Endodermal cell (in vitro differentiated cells): ENCODE results near the gene MAST2. TPM values are rescaled to one million over a fixed set of nuclear protein-coding genes. Genes with fewer than 3 reads are reported as not detected.

Experiments
- DNase-seq: peaks from one replicate; pipeline ENCODE4 v3.0.0-alpha.2; 2017
- H3K27ac ChIP-seq: 2 replicates; pipeline ENCODE4 v1.5.1; 2013; ENCODE audit warnings: mild to moderate bottlenecking, low read depth, low read length, moderate library complexity
- H3K27me3 ChIP-seq: 2 replicates; pipeline ENCODE4 v1.6.1; 2013; ENCODE audit warnings: mild to moderate bottlenecking, low read length, moderate library complexity; ENCODE audit not compliant: insufficient read depth, control insufficient read depth, poor library complexity, severe bottlenecking
- H3K36me3 ChIP-seq: 2 replicates; pipeline ENCODE4 v1.7.0; 2013; ENCODE audit warnings: mild to moderate bottlenecking, low read length, moderate library complexity; ENCODE audit not compliant: control insufficient read depth, insufficient read depth
- H3K4me1 ChIP-seq: one replicate; pipeline ENCODE4 v1.7.0; 2013; ENCODE audit warnings: low read length; ENCODE audit not compliant: control insufficient read depth, insufficient read depth
- H3K4me3 ChIP-seq: 2 replicates; pipeline ENCODE4 v1.5.1; 2013; ENCODE audit warnings: mild to moderate bottlenecking, low read length, moderate library complexity
- H3K9ac ChIP-seq: 2 replicates; pipeline ENCODE4 v1.6.1; 2013; ENCODE audit warnings: mild to moderate bottlenecking, low read length, moderate library complexity; ENCODE audit not compliant: poor library complexity, severe bottlenecking; ENCODE audit errors: extremely low read depth
- H3K9me3 ChIP-seq: 2 replicates; pipeline ENCODE4 v1.6.1; 2013; ENCODE audit warnings: mild to moderate bottlenecking, low read length, moderate library complexity; ENCODE audit not compliant: control insufficient read depth
- H3K27ac Mint-ChIP-seq: 2 replicates; pipeline ENCODE4 v1.8.0; 2020; ENCODE audit warnings: mixed read lengths
- H3K27me3 Mint-ChIP-seq: 2 replicates; pipeline ENCODE4 v1.8.0; 2021; ENCODE audit warnings: mild to moderate bottlenecking, mixed read lengths; ENCODE audit not compliant: insufficient read depth
- H3K36me3 Mint-ChIP-seq: 2 replicates; pipeline ENCODE4 v1.8.0; 2020; ENCODE audit warnings: low read depth, mixed read lengths
- H3K4me1 Mint-ChIP-seq: 2 replicates; pipeline ENCODE4 v1.8.0; 2020; ENCODE audit warnings: mixed read lengths
- H3K4me3 Mint-ChIP-seq: 2 replicates; pipeline ENCODE4 v1.8.0; 2020; ENCODE audit warnings: mild to moderate bottlenecking, moderate library complexity, mixed read lengths
- H3K9me3 Mint-ChIP-seq: 2 replicates; pipeline ENCODE4 v1.8.0; 2020; ENCODE audit warnings: mild to moderate bottlenecking, mixed read lengths
- WGBS, 2 experiments: methylation state at CpG; one replicate each; pipeline versions ENCODE4 v1.1.5 to v1.1.7; 2013; ENCODE audit warnings: missing lambda C conversion rate in 2 of 2, mixed read lengths in 1 of 2; ENCODE audit not compliant: insufficient coverage in 1 of 2, insufficient read length in 1 of 2; 5-methylcytosine and 5-hydroxymethylcytosine counted together
- total RNA-seq, 2 donors: library from RNA; stranded (reverse); fragmentation: NEBNext Ultra II Directional in 1 of 2; extraction: Animal tissue kit (Norgen Biotek cat#: 25700) in 1 of 2; gene quantifications; 2 replicates in 1 of 2; 3 replicates in 1 of 2; pipeline ENCODE4 v1.2.1, GENCODE V29; 2021
- TF ChIP-seq, protein P1 (sequence below): fragments of 200-600 bp; sonication (generic); conservative IDR thresholded peaks from 2 replicates; pipeline ENCODE4 v1.5.0; 2021; ENCODE audit warnings: antibody characterized with exemption, mild to moderate bottlenecking

Gene MAST2
- total RNA-seq, 2 donors from 2014 or later: 46.3 to 60.7 TPM

DNA sequence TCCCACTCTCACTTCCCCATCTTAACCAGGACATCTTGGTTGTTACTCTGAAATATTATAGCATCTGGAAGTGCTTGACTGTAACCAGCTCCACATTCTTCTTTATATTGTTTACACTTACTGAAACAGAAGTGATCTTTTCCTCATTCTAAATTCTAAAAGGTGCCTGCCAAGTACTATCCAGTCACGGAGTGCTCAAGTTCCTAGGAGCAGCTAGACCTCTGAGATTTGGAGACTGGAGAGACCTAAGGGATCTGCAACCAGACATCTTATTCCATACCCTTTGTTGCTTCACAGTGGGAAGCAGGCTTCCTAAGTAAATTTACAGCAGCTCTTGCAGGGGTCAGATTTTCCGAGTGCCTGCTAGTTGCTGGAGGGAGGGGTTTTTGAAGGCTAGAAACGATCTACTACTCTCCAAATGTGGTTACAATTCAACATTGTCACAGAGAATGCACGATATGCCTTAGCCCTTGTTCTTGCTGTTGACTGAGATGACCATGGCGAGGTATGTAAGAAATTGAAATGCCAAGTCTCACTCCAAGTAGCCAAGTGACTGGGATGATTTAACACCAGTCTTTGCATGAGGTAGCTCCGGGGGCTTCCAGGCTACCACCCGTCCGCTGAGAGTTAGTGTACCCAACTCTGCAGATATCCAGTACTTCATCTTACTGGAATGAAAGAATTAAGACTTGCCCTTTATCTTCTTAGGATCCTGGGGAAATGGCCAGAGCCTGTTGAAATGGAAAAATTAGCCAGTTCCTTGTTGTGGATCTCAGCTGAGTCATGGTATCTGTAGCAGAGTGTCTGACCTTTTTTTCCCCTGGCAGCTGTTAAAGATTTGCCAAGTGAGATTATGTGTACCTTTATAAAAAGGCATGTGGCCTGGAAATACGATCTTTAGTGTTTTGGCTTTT, 150.8 kb downstream of the MAST2 start:
- Histone ChIP-seq H3K27me3 (no peaks in the 10 kb centered on the region), H3K4me3 (peak overlapping the region; percentile 63), H3K36me3 (no peaks in the 10 kb centered on the region), H3K4me1 (peaks cover 17% of the 10 kb centered on the region), H3K27ac (peak overlapping the region; percentile 54), H3K9me3 (no peaks in the 10 kb centered on the region), H3K9ac (peak overlapping the region; percentile 9)
- no peaks in the 10 kb centered on the region for H3K27me3 Mint-ChIP-seq
- H3K27ac Mint-ChIP-seq: peak overlapping the region; percentile 80
- 23 to 27% methylated on average over 6 to 9 of the region's 9 CpGs for WGBS, 2 experiments
- H3K36me3 Mint-ChIP-seq: peaks cover 2% of the 10 kb centered on the region
- H3K9me3 Mint-ChIP-seq: peaks cover under 1% of the 10 kb centered on the region
- H3K4me1 Mint-ChIP-seq: peaks cover 36% of the 10 kb centered on the region
- peak overlapping the region; percentile 40 for H3K4me3 Mint-ChIP-seq
- DNase-seq: peak; percentile 73
- TF ChIP-seq, protein P1, sequence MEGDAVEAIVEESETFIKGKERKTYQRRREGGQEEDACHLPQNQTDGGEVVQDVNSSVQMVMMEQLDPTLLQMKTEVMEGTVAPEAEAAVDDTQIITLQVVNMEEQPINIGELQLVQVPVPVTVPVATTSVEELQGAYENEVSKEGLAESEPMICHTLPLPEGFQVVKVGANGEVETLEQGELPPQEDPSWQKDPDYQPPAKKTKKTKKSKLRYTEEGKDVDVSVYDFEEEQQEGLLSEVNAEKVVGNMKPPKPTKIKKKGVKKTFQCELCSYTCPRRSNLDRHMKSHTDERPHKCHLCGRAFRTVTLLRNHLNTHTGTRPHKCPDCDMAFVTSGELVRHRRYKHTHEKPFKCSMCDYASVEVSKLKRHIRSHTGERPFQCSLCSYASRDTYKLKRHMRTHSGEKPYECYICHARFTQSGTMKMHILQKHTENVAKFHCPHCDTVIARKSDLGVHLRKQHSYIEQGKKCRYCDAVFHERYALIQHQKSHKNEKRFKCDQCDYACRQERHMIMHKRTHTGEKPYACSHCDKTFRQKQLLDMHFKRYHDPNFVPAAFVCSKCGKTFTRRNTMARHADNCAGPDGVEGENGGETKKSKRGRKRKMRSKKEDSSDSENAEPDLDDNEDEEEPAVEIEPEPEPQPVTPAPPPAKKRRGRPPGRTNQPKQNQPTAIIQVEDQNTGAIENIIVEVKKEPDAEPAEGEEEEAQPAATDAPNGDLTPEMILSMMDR: no peak

DNA sequence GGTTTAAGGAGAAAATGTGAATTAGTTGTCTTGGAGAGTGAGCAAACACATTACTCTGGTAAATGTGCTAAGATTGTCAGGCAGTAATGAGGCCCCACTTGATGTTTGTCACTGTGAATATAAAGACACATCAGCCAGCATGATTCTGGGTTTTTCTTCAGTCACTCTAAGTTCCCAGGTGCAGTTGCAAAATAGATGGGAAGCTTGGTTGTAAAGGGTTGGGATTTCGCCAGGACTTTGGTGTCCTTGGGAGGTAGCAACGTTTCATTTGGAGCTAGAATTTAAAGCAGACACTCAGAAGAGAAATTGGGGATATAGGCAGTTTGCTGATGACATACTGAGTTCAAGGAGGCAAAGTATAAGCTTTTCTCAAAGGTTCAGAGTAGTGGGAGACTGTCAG, 154.3 kb downstream of the MAST2 start:
- peaks cover 35% of the 10 kb centered on the region for H3K4me1 Mint-ChIP-seq
- Histone ChIP-seq H3K9me3 (peaks cover 5% of the 10 kb centered on the region), H3K4me3 (no peak overlapping the region), H3K27me3 (no peaks in the 10 kb centered on the region), H3K9ac (no peak overlapping the region), H3K27ac (no peak overlapping the region), H3K4me1 (peaks cover 17% of the 10 kb centered on the region), H3K36me3 (peaks cover 21% of the 10 kb centered on the region)
- peaks cover 24% of the 10 kb centered on the region for H3K36me3 Mint-ChIP-seq
- H3K27me3 Mint-ChIP-seq: no peaks in the 10 kb centered on the region
- TF ChIP-seq, protein P1: no peak
- H3K27ac Mint-ChIP-seq: no peak overlapping the region
- DNase-seq: no peak
- no peak overlapping the region for H3K4me3 Mint-ChIP-seq
- WGBS, 2 experiments: 78 to 83% methylated on average over 2 of the region's 2 CpGs
- peaks cover 5% of the 10 kb centered on the region for H3K9me3 Mint-ChIP-seq

DNA sequence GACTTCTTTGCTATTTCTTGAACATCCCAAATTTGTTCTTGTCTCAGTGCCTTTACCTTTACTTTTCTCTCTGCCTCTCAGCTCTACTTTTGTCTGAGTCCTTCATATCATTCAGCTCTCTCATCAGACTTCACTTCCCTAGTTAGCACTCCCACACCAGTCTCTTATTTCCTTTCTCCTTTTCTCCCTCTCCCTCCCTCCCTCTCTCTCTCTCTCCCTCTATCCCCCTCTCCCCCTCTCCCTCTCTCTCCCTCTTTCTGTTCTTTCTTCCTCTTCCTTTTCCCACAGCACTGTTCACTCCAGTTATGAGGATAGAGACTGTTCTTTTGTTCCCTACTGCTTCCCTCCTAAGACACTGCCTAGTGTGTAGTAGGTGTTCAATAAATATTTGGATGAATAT, 154.9 kb downstream of the MAST2 start:
- H3K27me3 ChIP-seq: no peaks in the 10 kb centered on the region
- peak overlapping the region; percentile 23 for H3K27ac Mint-ChIP-seq
- no peaks in the 10 kb centered on the region for H3K27me3 Mint-ChIP-seq
- peaks cover 28% of the 10 kb centered on the region for H3K36me3 Mint-ChIP-seq
- no peak overlapping the region for H3K9ac ChIP-seq
- no peak overlapping the region for H3K4me3 Mint-ChIP-seq
- H3K9me3 ChIP-seq: peaks cover 5% of the 10 kb centered on the region
- peaks cover 29% of the 10 kb centered on the region for H3K4me1 Mint-ChIP-seq
- DNase-seq: no peak
- H3K4me3 ChIP-seq: no peak overlapping the region
- H3K36me3 ChIP-seq: peaks cover 21% of the 10 kb centered on the region
- H3K4me1 ChIP-seq: peaks cover 14% of the 10 kb centered on the region
- H3K27ac ChIP-seq: no peak overlapping the region
- H3K9me3 Mint-ChIP-seq: peaks cover 10% of the 10 kb centered on the region
- TF ChIP-seq, protein P1: no peak
